Calu3 (cell line): ENCODE measurements around the gene RP2. TPM values are rescaled to one million over a fixed set of nuclear protein-coding genes. Genes with fewer than 3 reads are reported as not detected.

ENCODE experiments used
- Bru-seq: library from RNA; stranded (reverse); fragments of 400-500 nt; gene quantifications from one replicate; lab custom pipeline; 2021; lab: Mats Ljungman, UMichigan
- BruChase-seq, 2 experiments: library from RNA; stranded (reverse); fragments of 400-500 nt; gene quantifications; one replicate each; lab custom pipeline; 2021; lab: Mats Ljungman, UMichigan
- BruUV-seq: library from RNA; stranded (reverse); fragments of 400-500 nt; replicated peaks from 2 replicates; lab custom pipeline; 2021; lab: Mats Ljungman, UMichigan
- CTCF ChIA-PET: fragments of 300-600 bp; sonication (Branson Sonifier 250); formaldehyde crosslinking; loops from one replicate; lab custom pipeline; 2022; ENCODE audit warnings: antibody characterized with exemption; lab: Charles Lee
- DNase-seq: peaks from one replicate; pipeline ENCODE4 v3.0.0; 2022
- H3K27ac Mint-ChIP-seq: one replicate; pipeline ENCODE4 v1.8.0; 2022; ENCODE audit warnings: mixed read lengths; ENCODE audit not compliant: unreplicated experiment
- H3K27me3 Mint-ChIP-seq: one replicate; pipeline ENCODE4 v1.8.0; 2022; ENCODE audit warnings: mixed read lengths; ENCODE audit not compliant: unreplicated experiment
- H3K36me3 Mint-ChIP-seq: one replicate; pipeline ENCODE4 v1.8.0; 2022; ENCODE audit warnings: mild to moderate bottlenecking, moderate library complexity, mixed read lengths; ENCODE audit not compliant: insufficient read depth, unreplicated experiment
- H3K4me1 Mint-ChIP-seq: one replicate; pipeline ENCODE4 v1.8.0; 2022; ENCODE audit warnings: mild to moderate bottlenecking, low read depth, mixed read lengths; ENCODE audit not compliant: unreplicated experiment
- H3K4me3 Mint-ChIP-seq: one replicate; pipeline ENCODE4 v1.8.0; 2022; ENCODE audit warnings: mild to moderate bottlenecking, low read depth, moderate library complexity, mixed read lengths; ENCODE audit not compliant: unreplicated experiment
- H3K9me3 Mint-ChIP-seq: one replicate; pipeline ENCODE4 v1.8.0; 2022; ENCODE audit warnings: low read depth, mixed read lengths; ENCODE audit not compliant: unreplicated experiment
- CTCF ChIP-seq: fragments of 200-600 bp; IDR thresholded peaks from one replicate; pipeline ENCODE4 v1.8.0; 2022; ENCODE audit warnings: antibody characterized with exemption; ENCODE audit not compliant: unreplicated experiment
- intact Hi-C: fragments of 100-400 bp; cut with micrococcal nuclease; formaldehyde crosslinking; loops from one replicate; pipeline ENCODE4 v1.10.0; 2022; ENCODE audit not compliant: unreplicated experiment
- long read RNA-seq: library from polyadenylated mRNA; stranded (forward); transcript quantifications from one replicate; pipeline ENCODE4 v2.0.0, GENCODE V29; 2022
- total RNA-seq: library from RNA; stranded (reverse); gene quantifications from 2 replicates; pipeline ENCODE4 v1.2.3, GENCODE V29; 2022

Gene RP2
- total RNA-seq (25.5 and 28.6 TPM in 2 replicates), Bru-seq, nascent RNA (percentile 85 among the genes with signal in this experiment), BruChase-seq, experiment 1, labeled RNA remaining after a 6-hour chase (percentile 84 among the genes with signal in this experiment), BruChase-seq, experiment 2, labeled RNA remaining after a 2-hour chase (percentile 85 among the genes with signal in this experiment)
- long read RNA-seq, transcript RP2-201 (5 exons, 3,803 nt): major isoform, 68 of 72 reads
- long read RNA-seq, partial matches to known transcripts: 0 of 72 reads
- long read RNA-seq, other reads (novel, unspliced or antisense): 4 of 72 reads

GRCh38 chrX:46836701-46837557, at the start of gene RP2:
TSS of gene RP2 (plus strand) at chrX:46837043. CDS start at chrX:46837101, 58 bp downstream.
- Mint-ChIP-seq H3K4me1 (peaks cover 8% of the 10 kb centered on the region), H3K36me3 (peaks cover 29% of the 10 kb centered on the region), H3K27ac (peak within 1 kb of the TSS; percentile 96), H3K27me3 (peaks cover 12% of the 10 kb centered on the region), H3K4me3 (peak within 1 kb of the TSS; percentile 97), H3K9me3 (no peaks in the 10 kb centered on the region)
- DNase-seq: peak; percentile 93
- no peak for TF ChIP-seq CTCF
- BruUV-seq: no TSS peak
- intact Hi-C loops: no loop called here
- CTCF ChIA-PET: interaction anchor here (0.6 to 1.0 kb wide), 2 partner anchors 77 to 298 kb away, joined by 3 read pairs; no protein-coding TSS in a partner anchor

GRCh38 chrX:46788902-46789301, 47.9 kb upstream of the RP2 start:
- Mint-ChIP-seq H3K36me3 (no peaks in the 10 kb centered on the region), H3K9me3 (peaks cover 2% of the 10 kb centered on the region), H3K27ac (no peak overlapping the region), H3K4me1 (peaks cover 19% of the 10 kb centered on the region), H3K27me3 (no peaks in the 10 kb centered on the region), H3K4me3 (no peak overlapping the region)
- CTCF ChIA-PET: no interaction called here
- intact Hi-C loops: no loop called here
- no TSS peak for BruUV-seq
- TF ChIP-seq CTCF: no peak
- DNase-seq: no peak

GRCh38 chrX:46791927-46792809, 44.7 kb upstream of the RP2 start:
- Mint-ChIP-seq H3K27ac (peak overlapping the region; percentile 93), H3K4me1 (peaks cover 29% of the 10 kb centered on the region), H3K27me3 (no peaks in the 10 kb centered on the region), H3K4me3 (peak overlapping the region; percentile 24), H3K36me3 (no peaks in the 10 kb centered on the region), H3K9me3 (peaks cover 2% of the 10 kb centered on the region)
- CTCF ChIA-PET: interaction anchor here (0.6 to 1.3 kb wide), 3 partner anchors 33 to 541 kb away, joined by 3 to 4 read pairs (median 3); partner anchors contain the start of gene SLC9A7
- TF ChIP-seq CTCF: no peak
- intact Hi-C loops: loop anchor here (1.0 to 2.0 kb wide), 2 partner anchors 33 to 105 kb away; partner anchors contain the start of gene SLC9A7
- BruUV-seq: no TSS peak
- DNase-seq: peak; percentile 75
